CD4-positive, alpha-beta T cell (primary cell): ENCODE results near the gene MARCKS. TPM values are rescaled to one million over a fixed set of nuclear protein-coding genes. Genes with fewer than 3 reads are reported as not detected.

ENCODE experiments used
- ATAC-seq: fragments of 200-7000 bp; cut with Tn5 transposase; one replicate; pipeline ENCODE4 v1.10.0; 2022; ENCODE audit warnings: mild to moderate bottlenecking; ENCODE audit not compliant: poor library complexity
- CTCF ChIA-PET: fragments of 350-600 bp; sonication (Branson Sonifier 250); formaldehyde crosslinking; loops from one replicate; lab custom pipeline; 2021; ENCODE audit warnings: antibody characterized with exemption, inconsistent platforms; lab: Charles Lee
- POLR2A ChIA-PET: fragments of 350-600 bp; sonication (Branson Sonifier 250); formaldehyde crosslinking; loops from one replicate; lab custom pipeline; 2021; ENCODE audit warnings: antibody characterized with exemption, inconsistent platforms; lab: Charles Lee
- DNase-seq, 14 experiments: peaks; one replicate each; pipeline ENCODE4 v3.0.0-alpha.2; 2013 to 2020; ENCODE audit warnings: mixed read lengths in 2 of 14
- H3K27ac ChIP-seq, 2 donors: one replicate each; pipeline versions ENCODE4 v1.5.1 to v1.7.0; 2013; ENCODE audit warnings: low read length in 2 of 2, low read depth in 1 of 2, mild to moderate bottlenecking in 1 of 2
- H3K27me3 ChIP-seq, 2 experiments: 1 replicate in 1 of 2; 2 replicates in 1 of 2; pipeline versions ENCODE4 v1.6.1 to v1.7.0; 2013; ENCODE audit warnings: low read length in 2 of 2, control low read depth in 1 of 2, mild to moderate bottlenecking in 1 of 2, moderate library complexity in 1 of 2; ENCODE audit not compliant: insufficient read depth in 2 of 2, control insufficient read depth in 1 of 2
- H3K36me3 ChIP-seq: one replicate; pipeline ENCODE4 v1.6.1; 2013; ENCODE audit warnings: low read length, control low read depth; ENCODE audit not compliant: insufficient read depth
- H3K4me1 ChIP-seq: one replicate; pipeline ENCODE4 v1.6.1; 2013; ENCODE audit warnings: low read length, control low read depth; ENCODE audit not compliant: insufficient read depth
- H3K4me3 ChIP-seq: one replicate; pipeline ENCODE4 v1.5.1; 2013; ENCODE audit warnings: mild to moderate bottlenecking, low read length, moderate library complexity
- H3K9me3 ChIP-seq, 2 experiments: 1 replicate in 1 of 2; 2 replicates in 1 of 2; pipeline versions ENCODE4 v1.6.1 to v1.7.0; 2013; ENCODE audit warnings: low read length in 2 of 2, mild to moderate bottlenecking in 2 of 2, control low read depth in 1 of 2, moderate library complexity in 1 of 2; ENCODE audit not compliant: control insufficient read depth in 1 of 2, insufficient read depth in 1 of 2
- H3K27ac Mint-ChIP-seq: one replicate; pipeline ENCODE4 v1.8.0; 2020; ENCODE audit warnings: mixed read lengths
- H3K27me3 Mint-ChIP-seq: one replicate; pipeline ENCODE4 v1.8.0; 2021; ENCODE audit warnings: mixed read lengths
- H3K36me3 Mint-ChIP-seq: one replicate; pipeline ENCODE4 v1.8.0; 2021; ENCODE audit warnings: low read depth, mixed read lengths
- H3K4me1 Mint-ChIP-seq: one replicate; pipeline ENCODE4 v1.8.0; 2021; ENCODE audit warnings: low read depth, mixed read lengths
- H3K4me3 Mint-ChIP-seq: one replicate; pipeline ENCODE4 v1.8.0; 2020; ENCODE audit warnings: mild to moderate bottlenecking, mixed read lengths
- H3K9me3 Mint-ChIP-seq: one replicate; pipeline ENCODE4 v1.8.0; 2020; ENCODE audit warnings: mixed read lengths
- intact Hi-C, 2 experiments: fragments of 100-400 bp; cut with DNase I in 1 of 2; cut with micrococcal nuclease in 1 of 2; formaldehyde crosslinking; loops; one replicate each; pipeline versions ENCODE4 v1.15.1 to v1.9.0; 2023 to 2025; cut with DNase I, micrococcal nuclease
- total RNA-seq, 174 experiments: library from RNA in 2 of 174; stranded (reverse) in 2 of 174; gene quantifications; one replicate each; pipeline ENCODE4 v1.2.3 and lab custom pipeline; 2021 to 2026
- TF ChIP-seq, protein P1 (sequence below): fragments of 200-600 bp; IDR thresholded peaks from one replicate; pipeline ENCODE4 v1.8.0; 2022; ENCODE audit warnings: antibody characterized with exemption, mild to moderate bottlenecking

Gene MARCKS
- total RNA-seq, 2 experiments from 2014 or later, result 0.63 to 0.70 TPM

DNA sequence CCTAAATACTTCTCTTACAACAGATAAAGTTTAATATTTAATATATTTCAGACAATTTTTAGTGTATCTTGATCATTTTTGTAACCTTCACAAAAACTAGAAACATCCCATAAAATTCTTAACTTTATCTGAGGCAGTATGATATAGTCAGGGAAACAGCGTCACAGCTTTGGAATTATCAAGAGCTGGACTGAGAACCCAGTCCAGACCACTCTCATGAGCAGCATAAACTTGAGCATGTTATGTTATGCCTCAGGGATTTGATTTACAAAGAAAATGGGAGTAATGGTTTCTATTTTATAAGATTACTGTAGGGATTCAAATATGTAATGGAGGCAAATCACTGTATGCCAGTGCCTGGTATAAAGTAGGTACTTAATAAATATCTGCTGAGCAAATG, 8.3 kb upstream of the MARCKS start:
- CTCF ChIA-PET, result no interaction called here

DNA sequence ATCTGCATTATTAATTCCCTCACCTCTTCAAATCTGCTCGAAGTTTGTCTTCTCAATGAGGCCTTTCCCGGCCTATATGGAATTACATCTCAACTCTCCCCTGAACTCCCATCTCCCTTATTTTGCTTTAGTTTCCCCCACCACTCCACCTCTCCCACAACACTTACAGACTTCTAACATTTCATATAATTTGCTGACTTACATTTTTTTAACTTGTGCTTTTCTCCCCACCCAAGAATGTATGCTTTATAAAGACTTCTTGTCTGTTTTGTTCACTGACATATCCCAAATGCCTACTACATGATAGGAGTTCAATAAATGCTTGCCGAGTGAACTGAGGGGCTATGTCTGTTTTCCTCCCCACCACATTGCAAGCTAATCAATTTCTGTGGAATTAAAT, 3.9 kb upstream of the MARCKS start:
- intact Hi-C loops, result loop anchor here in 1 of 2 experiments (10.0 kb wide), 1 partner anchor 1538 kb away; no protein-coding TSS in a partner anchor

More for the DNA sequence above, 8.3 kb upstream of the MARCKS start:
- Histone ChIP-seq H3K27me3 (peaks cover 11 to 30% of the 10 kb centered on the region in 2 experiments), H3K36me3 (no peaks in the 10 kb centered on the region), H3K9me3 (no peaks in the 10 kb centered on the region), H3K27ac (no peak overlapping the region), H3K4me1 (no peaks in the 10 kb centered on the region), H3K4me3 (no peak overlapping the region)
- H3K27me3 Mint-ChIP-seq, result peaks cover 61% of the 10 kb centered on the region
- TF ChIP-seq, protein P1, sequence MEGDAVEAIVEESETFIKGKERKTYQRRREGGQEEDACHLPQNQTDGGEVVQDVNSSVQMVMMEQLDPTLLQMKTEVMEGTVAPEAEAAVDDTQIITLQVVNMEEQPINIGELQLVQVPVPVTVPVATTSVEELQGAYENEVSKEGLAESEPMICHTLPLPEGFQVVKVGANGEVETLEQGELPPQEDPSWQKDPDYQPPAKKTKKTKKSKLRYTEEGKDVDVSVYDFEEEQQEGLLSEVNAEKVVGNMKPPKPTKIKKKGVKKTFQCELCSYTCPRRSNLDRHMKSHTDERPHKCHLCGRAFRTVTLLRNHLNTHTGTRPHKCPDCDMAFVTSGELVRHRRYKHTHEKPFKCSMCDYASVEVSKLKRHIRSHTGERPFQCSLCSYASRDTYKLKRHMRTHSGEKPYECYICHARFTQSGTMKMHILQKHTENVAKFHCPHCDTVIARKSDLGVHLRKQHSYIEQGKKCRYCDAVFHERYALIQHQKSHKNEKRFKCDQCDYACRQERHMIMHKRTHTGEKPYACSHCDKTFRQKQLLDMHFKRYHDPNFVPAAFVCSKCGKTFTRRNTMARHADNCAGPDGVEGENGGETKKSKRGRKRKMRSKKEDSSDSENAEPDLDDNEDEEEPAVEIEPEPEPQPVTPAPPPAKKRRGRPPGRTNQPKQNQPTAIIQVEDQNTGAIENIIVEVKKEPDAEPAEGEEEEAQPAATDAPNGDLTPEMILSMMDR, result no peak
- no peak for ATAC-seq
- no peaks in the 10 kb centered on the region for H3K36me3 Mint-ChIP-seq
- no peaks in the 10 kb centered on the region for H3K4me1 Mint-ChIP-seq
- intact Hi-C loops, result no loop called here
- no peaks in the 10 kb centered on the region for H3K9me3 Mint-ChIP-seq
- POLR2A ChIA-PET, result no interaction called here
- no peak overlapping the region for H3K27ac Mint-ChIP-seq
- no peak overlapping the region for H3K4me3 Mint-ChIP-seq
- no peak for DNase-seq

DNA sequence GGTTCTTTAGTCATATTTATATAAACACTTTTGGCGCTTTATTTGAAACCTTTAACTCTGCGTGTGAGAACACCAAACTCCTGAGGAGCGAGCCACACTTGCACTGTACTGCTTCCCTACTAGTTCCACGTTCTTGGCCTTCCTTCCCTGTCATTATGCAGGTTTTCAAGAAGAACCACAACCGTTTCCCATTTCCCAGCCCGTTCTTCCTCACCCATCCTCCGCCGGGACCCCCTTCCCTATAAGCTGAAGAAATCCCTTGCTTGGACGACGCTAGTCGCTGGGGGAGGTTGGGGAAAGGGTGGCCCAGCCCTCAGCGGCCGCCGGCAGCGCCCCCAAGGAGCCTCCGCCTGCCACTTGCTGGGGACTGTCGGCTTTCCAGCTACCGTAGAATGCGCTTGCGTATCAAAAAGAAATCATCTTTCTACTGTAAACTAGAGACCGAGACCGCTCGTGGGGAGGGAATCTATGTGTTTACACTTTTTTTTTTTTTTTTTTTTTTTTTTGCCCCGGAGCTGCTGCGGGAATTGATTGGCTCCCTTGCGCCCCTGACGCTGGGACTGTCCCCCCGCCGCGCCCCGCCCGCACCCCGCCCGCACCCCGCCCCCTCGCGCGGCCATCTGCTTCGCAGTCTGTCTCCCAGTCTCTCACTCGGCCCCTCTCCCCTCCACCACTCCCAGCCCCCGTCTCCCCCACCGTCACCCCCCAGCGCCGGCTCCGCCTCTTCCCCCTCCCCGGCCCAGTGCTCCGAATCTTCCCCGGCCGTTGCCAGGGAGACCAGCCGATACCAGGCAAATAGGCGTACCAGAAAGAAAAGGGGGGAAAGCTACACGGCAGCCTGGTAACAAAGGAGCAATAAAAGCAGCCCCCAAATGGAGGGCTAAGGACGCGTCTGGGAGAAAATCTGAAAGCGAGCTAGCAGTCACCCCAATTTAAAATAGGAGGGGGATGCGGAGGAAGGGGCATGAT, 2.3 kb upstream of the MARCKS start:
- peak overlapping the region; percentile 30 for H3K4me3 ChIP-seq

More for the DNA sequence above, 3.9 kb upstream of the MARCKS start:
- H3K27me3 ChIP-seq, result peaks cover 46 to 70% of the 10 kb centered on the region in 2 experiments
- DNase-seq (no peak), ATAC-seq (no peak)
- H3K27me3 Mint-ChIP-seq, result peaks cover 54% of the 10 kb centered on the region
- H3K36me3 Mint-ChIP-seq, result no peaks in the 10 kb centered on the region
- H3K9me3 Mint-ChIP-seq, result no peaks in the 10 kb centered on the region
- H3K4me1 Mint-ChIP-seq, result no peaks in the 10 kb centered on the region
- no peak overlapping the region for H3K27ac Mint-ChIP-seq
- TF ChIP-seq, protein P1, result no peak
- H3K4me3 Mint-ChIP-seq, result no peak overlapping the region
- H3K36me3 ChIP-seq, result no peaks in the 10 kb centered on the region
- no peak overlapping the region for H3K27ac ChIP-seq
- POLR2A ChIA-PET, result no interaction called here
- peaks cover 37% of the 10 kb centered on the region for H3K4me1 ChIP-seq
- CTCF ChIA-PET, result no interaction called here
- no peak overlapping the region for H3K4me3 ChIP-seq
- peaks cover 0 to 22% of the 10 kb centered on the region in 2 experiments for H3K9me3 ChIP-seq

More for the DNA sequence above, 2.3 kb upstream of the MARCKS start:
- Mint-ChIP-seq H3K27ac (no peak overlapping the region), H3K4me1 (no peaks in the 10 kb centered on the region), H3K9me3 (no peaks in the 10 kb centered on the region), H3K27me3 (peaks cover 47% of the 10 kb centered on the region), H3K4me3 (peak overlapping the region; percentile 17), H3K36me3 (no peaks in the 10 kb centered on the region)
- POLR2A ChIA-PET, result no interaction called here
- Histone ChIP-seq H3K4me1 (peaks cover 49% of the 10 kb centered on the region), H3K27me3 (peaks cover 57 to 82% of the 10 kb centered on the region in 2 experiments), H3K27ac (no peak overlapping the region), H3K36me3 (no peaks in the 10 kb centered on the region), H3K9me3 (peaks cover 0 to 36% of the 10 kb centered on the region in 2 experiments)
- TF ChIP-seq, protein P1, result no peak
- intact Hi-C loops, result loop anchor here (5.0 to 10.0 kb wide), 2 partner anchors 1540 to 1673 kb away; no protein-coding TSS in a partner anchor
- DNase-seq, result peak in 3 of 14 experiments; percentile 24 to 60 (median 58)
- CTCF ChIA-PET, result no interaction called here
- no peak for ATAC-seq
